Stimulated activated CD4-positive, alpha-beta T cell treated with anti-CD3 and anti-CD28 coated beads, Interleukin-15, amount 100 ng/mL, for 48 hours (primary cell): Measurements from ENCODE around the gene HDAC4.

ENCODE experiments used
- DNase-seq, 2 donors: peaks; one replicate each; pipeline ENCODE4 v3.0.0-alpha.2; 2020; ENCODE audit warnings: low read depth in 2 of 2

HDAC4 gene

DNA sequence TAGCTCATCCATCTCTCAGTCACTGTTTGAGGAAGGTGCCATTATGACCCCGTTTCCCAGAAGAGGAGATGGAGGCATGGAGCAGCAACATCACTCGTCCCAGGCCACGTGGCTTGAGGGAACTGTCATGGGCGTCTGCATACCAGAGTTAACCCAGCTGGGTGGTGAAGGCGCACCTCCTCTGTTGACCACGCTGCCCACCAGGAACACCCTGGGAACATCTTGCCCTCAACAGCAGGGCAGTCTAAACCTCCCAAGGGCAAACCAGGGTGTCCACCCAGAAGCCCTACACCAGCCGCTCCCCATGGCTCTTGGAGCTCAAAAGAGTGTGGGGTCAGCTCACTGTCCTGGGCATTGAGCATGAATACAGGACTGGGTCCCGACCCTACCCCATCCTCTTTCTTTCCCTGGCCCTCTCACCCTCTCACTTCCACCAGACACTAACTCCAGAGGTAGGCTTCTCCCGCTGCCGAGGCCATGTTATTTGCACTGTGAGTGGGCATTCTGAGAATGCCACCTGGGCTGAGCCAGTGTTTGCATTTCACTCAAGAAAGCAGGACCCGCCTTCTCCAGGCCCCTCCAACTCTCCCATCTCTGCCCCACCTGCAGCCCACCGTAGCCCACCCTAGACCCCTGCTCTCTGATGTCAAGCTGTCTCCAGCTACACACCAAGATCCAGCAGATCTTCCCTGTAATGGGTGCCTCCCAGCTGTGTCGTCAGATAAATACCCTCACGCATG lies 259.6 kb downstream of the HDAC4 start:
- DNase-seq: no peak

- DNase-seq: no peak
Observed at GRCh38 chr2:239140346-239141020, 260.3 kb downstream of the HDAC4 start.

- no peak for DNase-seq
Observed at GRCh38 chr2:239139566-239139965, 261.3 kb downstream of the HDAC4 start.

DNA sequence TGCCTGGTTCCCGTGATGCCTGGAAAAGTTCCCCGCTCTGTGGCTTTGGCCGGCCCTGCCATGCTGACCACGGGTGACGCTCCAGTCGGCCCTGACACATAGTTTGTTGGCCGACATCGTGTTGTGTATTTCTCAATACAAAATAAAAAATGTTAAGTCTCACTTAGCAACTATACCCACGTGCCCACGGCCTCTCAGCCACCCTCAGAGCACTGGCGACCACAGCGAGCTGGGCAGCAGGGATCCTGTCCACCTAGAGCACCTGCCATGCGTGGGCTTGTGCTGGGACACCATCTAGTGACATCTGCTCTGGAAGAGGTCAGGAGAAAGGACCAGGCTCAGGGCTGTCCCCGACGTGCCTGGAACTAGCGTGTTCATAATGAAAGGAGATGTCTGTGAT lies 261.7 kb downstream of the HDAC4 start:
- no peak for DNase-seq

- DNase-seq: no peak
Observed at GRCh38 chr2:239138610-239139009, 262.2 kb downstream of the HDAC4 start.

DNA sequence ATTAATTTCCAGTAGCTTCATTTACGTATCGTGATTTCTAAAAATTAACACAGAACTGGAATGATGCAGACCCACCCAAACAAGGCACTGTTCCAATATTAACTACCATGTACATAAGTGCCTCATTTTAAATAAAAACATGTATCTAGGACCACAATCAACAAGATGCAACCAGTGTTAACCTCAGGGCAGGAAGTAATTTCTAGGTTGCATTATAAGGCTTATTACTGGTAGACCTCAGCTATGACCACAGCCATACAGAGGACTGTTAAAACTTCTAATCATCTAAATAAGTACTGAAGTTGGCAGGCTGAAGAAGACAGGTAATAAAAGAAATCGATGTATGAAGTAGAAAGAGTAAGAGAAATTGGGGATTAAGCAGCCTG lies 262.9 kb downstream of the HDAC4 start:
- DNase-seq: no peak

DNA sequence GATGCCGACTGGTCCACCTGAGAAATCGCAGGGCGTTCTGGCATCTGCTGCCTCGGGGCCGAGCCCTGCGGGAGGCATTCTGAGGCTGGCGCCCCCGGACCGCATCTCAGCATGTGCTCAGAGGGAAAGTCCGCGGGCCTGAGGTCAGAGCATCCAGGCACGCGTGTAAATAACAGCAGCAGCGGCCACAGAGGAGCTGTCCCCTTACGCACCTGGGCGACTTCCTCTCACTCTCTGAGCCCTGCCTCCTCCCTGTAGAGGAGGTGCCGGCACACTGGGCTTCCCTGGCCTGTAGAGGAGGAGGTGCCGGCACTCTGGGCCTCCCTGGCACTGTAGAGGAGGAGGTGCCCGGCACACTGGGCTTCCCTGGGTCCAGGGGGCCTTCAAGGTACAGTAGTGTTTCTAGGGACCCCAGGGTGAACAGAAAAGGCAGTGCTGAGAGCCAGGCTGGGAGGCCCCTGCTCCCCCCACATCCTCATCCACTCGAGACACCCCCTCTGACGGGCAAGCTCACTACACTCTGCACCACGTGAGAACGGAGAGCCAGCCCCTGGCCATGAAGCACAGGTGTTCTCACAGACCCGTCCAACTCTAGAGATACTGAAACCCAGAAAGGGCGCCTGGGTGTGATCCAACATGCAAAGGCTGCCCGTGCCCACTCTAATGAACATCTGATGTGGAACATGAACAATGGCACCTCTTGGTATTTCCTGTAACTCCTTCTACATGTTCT lies 263.5 kb downstream of the HDAC4 start:
- no peak for DNase-seq

DNA sequence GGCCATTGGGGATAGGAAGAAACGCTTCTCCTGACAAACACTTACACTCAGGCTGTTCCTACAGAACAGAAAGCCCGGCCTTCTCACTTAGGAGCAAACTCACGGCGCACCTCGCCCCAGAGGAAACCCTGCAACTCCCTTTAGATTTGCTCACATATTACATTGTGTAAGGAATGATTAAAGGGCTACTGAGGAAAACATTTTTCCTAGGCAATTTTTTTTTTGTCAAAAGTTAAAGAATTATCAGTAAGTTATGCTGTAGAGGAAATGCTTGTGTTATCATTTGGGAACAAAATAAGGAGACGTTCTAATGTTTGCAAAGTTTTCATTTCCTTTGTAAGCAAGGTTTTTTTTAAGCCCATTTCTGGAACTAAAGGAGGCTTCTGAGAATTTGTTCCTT lies 264.1 kb downstream of the HDAC4 start:
- DNase-seq: no peak

- no peak for DNase-seq
Observed at GRCh38 chr2:239136203-239136602, 264.6 kb downstream of the HDAC4 start.

- no peak for DNase-seq
Observed at GRCh38 chr2:239135531-239135930, 265.3 kb downstream of the HDAC4 start.

DNA sequence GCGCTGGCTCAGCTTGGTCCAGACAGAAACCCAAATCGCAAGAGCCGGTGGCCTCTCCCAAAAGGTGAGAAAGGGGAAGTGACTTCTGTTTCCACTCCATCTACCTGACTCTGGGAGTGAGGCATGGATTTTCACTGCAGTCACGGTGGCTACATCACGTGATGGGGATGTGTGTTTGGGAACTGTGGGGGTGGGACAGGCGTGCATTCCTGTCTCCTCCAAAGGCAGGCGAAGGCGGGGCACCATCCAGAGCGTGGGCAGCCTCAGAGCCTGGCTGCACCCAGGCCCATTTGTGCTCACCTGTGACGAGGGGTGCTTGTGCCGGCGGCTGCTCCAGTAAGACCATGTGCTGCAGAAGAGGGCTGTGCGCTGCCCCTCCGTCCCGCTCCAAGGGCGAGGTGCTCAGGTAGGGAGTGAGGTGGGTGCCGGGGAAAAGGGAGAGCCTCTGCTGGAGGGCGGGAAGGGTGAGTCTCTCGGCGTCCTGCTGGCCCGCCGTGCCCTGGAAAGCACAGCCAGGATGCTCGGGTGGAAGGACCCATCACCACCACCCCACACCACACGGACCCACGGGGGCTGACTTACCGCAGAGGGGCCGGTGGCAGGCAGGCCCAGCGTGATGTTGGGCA lies 266.8 kb downstream of the HDAC4 start:
- no peak for DNase-seq

GRCh38 chr2:239132786-239133185 lies 268.0 kb downstream of the HDAC4 start:
- no peak for DNase-seq

- no peak for DNase-seq
Observed at GRCh38 chr2:239132156-239132709, 268.6 kb downstream of the HDAC4 start.

DNA sequence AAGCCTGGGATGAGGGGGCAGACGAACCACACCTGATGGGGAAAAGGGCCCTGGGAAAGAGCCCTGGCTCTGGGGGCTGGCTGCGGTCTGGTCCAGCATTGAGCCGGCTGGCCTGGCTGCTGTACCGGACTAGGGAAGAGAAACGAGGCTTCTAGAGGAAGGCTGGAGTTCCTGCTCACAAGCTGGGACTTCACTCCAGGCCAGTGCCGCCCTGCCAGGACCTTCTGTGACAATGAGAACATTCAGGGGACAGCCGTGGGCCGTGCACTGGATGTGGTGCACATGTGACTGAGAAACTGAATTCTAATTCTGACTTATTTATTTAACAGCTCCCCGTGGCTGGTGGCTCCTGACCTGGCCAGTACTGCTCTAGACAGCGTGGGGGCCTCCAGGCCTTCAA lies 269.3 kb downstream of the HDAC4 start:
- DNase-seq: no peak

GRCh38 chr2:239130786-239131325 lies 270.0 kb downstream of the HDAC4 start:
- no peak for DNase-seq

- no peak for DNase-seq
Observed at GRCh38 chr2:239130041-239130440, 270.8 kb downstream of the HDAC4 start.

DNA sequence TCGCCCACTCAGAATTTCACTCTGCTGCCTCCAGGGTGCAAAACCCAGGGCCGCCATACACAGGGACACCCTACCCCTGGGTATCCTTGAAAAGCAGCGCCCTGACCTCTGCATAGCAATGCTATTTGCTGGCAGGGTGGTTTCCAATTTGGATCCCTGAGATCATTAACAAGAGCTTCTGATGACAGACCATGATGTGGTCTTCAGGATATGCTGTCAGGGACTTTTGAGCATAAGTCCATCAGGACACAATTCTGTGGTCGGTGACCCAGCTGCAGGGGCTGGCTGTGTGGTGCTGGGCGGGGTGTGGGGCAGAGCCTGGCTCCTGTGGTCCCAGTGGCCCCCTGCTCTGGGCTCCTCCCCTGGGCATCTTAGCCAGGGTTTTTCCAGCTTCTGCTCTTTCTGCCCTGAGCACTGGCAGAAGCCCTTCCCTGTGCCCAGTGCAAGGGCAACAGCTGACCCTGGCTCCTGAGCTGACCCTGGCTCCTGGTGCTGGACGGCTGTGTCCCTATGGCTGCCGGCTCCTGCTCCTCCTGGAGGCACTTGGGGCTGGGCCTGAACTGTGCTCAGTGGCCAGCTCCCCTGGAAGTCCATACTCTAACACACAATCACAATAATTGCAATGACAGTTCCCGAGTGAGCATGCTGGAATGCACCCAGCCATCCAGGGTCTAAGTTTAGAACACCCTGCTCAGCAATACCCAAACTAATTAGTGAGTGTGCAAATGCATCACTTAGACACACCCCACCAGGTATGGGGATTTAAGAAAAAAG lies 271.5 kb downstream of the HDAC4 start:
- DNase-seq: no peak

- no peak for DNase-seq
Observed at GRCh38 chr2:239128706-239129105, 272.1 kb downstream of the HDAC4 start.

DNA sequence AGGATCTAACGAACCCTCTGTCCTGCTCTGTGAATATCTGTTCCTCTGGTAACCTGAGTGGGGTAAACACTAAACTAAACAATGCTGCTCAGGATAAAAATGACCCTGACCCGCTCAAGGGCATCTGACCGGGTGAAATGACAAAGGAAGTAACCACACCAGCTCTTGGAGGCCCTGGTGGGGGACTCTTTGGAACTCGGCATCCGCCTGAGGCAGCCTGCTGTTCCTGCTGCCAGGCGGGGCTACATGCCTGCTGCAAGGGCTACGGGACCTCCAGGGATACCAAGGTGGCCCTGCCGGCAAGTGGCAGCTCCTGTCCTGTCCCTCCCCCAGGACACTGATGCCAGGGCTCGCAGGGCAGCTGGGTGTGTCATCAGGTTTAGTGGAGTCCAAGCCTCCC lies 273.3 kb downstream of the HDAC4 start:
- no peak for DNase-seq

- DNase-seq: no peak
Observed at GRCh38 chr2:239125726-239126675, 274.8 kb downstream of the HDAC4 start.
